HCT116 (cell line): ENCODE data around the gene KLHDC10. TPM values are rescaled to one million over a fixed set of nuclear protein-coding genes. Genes with fewer than 3 reads are reported as not detected.

Source experiments
- ATAC-seq: fragments of 200-7000 bp; cut with Tn5 transposase; 2 replicates; pipeline ENCODE4 v1.9.1; 2020; ENCODE audit warnings: mild to moderate bottlenecking, moderate library complexity
- BruUV-seq: library from RNA; stranded (reverse); fragments of 400-500 nt; replicated peaks from 2 replicates; lab custom pipeline; 2021; lab: Mats Ljungman, UMichigan
- CTCF ChIA-PET: fragments of 300-600 bp; sonication (Branson Sonifier 250); formaldehyde crosslinking; loops from one replicate; lab custom pipeline; 2021; ENCODE audit warnings: antibody characterized with exemption; lab: Charles Lee
- POLR2A ChIA-PET: fragments of 300-600, 350-600 bp; sonication (Branson Sonifier 250); formaldehyde crosslinking; loops from one replicate; lab custom pipeline; 2021; ENCODE audit warnings: antibody characterized with exemption; lab: Charles Lee
- RAD21 ChIA-PET, 2 experiments: fragments of 300-600 bp; sonication (Branson Sonifier 250); formaldehyde crosslinking; loops; one replicate each; lab custom pipeline; 2023; ENCODE audit warnings: low total read pairs in 2 of 2; ENCODE audit not compliant: uncharacterized antibody in 2 of 2, unreplicated experiment in 2 of 2, low non-redundant PET in 1 of 2; lab: Charles Lee
- DNase-seq: peaks from one replicate; pipeline ENCODE4 v3.0.0-alpha.2; 2010; ENCODE audit warnings: low read depth, low spot score
- H2AFZ ChIP-seq: fragments of 200-600 bp; shearing (Covaris generic), sonication (generic); 2 replicates; pipeline ENCODE4 v1.6.1; 2017; ENCODE audit warnings: low read depth, mixed run types, mixed read lengths, antibody characterized with exemption, low read length; ENCODE audit not compliant: poor library complexity, severe bottlenecking
- H3K27ac ChIP-seq: 2 replicates; pipeline ENCODE4 v1.5.1; 2012; ENCODE audit warnings: low read depth, low read length
- H3K27me3 ChIP-seq: fragments of 200-600 bp; sonication (generic); 2 replicates; pipeline ENCODE4 v1.6.1; 2016; ENCODE audit warnings: mixed run types, low read length, mixed read lengths; ENCODE audit not compliant: insufficient read depth
- H3K36me3 ChIP-seq, 2 experiments: fragments of 200-500 bp in 1 of 2; fragments of 200-600 bp in 1 of 2; sonication (Bioruptor generic) in 1 of 2; sonication (generic) in 1 of 2; 2 replicates each; pipeline versions ENCODE4 v1.5.1 to v1.6.1; 2014 to 2016; ENCODE audit warnings: low read length in 2 of 2, inconsistent platforms in 1 of 2, mixed read lengths in 1 of 2, mixed run types in 1 of 2; ENCODE audit not compliant: insufficient read depth in 2 of 2, control insufficient read depth in 1 of 2
- H3K4me1 ChIP-seq, 2 experiments: fragments of 200-600 bp in 1 of 2; sonication (generic) in 1 of 2; 2 replicates each; pipeline versions ENCODE4 v1.5.1 to v1.6.1; 2012 to 2017; ENCODE audit warnings: low read length in 2 of 2, inconsistent platforms in 1 of 2, mild to moderate bottlenecking in 1 of 2, mixed read lengths in 1 of 2, mixed run types in 1 of 2, moderate library complexity in 1 of 2; ENCODE audit not compliant: insufficient read depth in 2 of 2, control insufficient read depth in 1 of 2
- H3K4me2 ChIP-seq: fragments of 200-600 bp; sonication (generic); 2 replicates; pipeline ENCODE4 v1.6.1; 2017; ENCODE audit warnings: mixed run types, low read length, mixed read lengths
- H3K4me3 ChIP-seq, 2 experiments: fragments of 200-600 bp in 1 of 2; sonication (generic) in 1 of 2; replicated peaks in 1 of 2; 2 replicates each; pipeline ENCODE4 v1.5.1; 2011 to 2016; ENCODE audit warnings: low read length in 2 of 2, control low read depth in 1 of 2, low read depth in 1 of 2, mild to moderate bottlenecking in 1 of 2, mixed read lengths in 1 of 2, mixed run types in 1 of 2
- H3K79me2 ChIP-seq: fragments of 200-600 bp; sonication (generic); 2 replicates; pipeline ENCODE4 v1.6.1; 2017; ENCODE audit warnings: mild to moderate bottlenecking, mixed run types, low read length, moderate library complexity, mixed read lengths; ENCODE audit not compliant: insufficient read depth
- H3K9ac ChIP-seq: fragments of 200-600 bp; sonication (generic); 2 replicates; pipeline ENCODE4 v1.6.1; 2016; ENCODE audit warnings: low read length, mixed read lengths
- H3K9me2 ChIP-seq: fragments of 200-600 bp; sonication (generic), shearing (Covaris generic); 2 replicates; pipeline ENCODE4 v1.6.1; 2017; ENCODE audit warnings: mixed run types, mild to moderate bottlenecking, moderate library complexity; ENCODE audit not compliant: insufficient read depth
- H3K9me3 ChIP-seq, 2 experiments: fragments of 200-500 bp in 1 of 2; fragments of 200-600 bp in 1 of 2; sonication (Bioruptor generic) in 1 of 2; sonication (generic) in 1 of 2; 2 replicates each; pipeline ENCODE4 v1.6.1; 2014 to 2017; ENCODE audit warnings: low read length in 2 of 2, mixed read lengths in 2 of 2, inconsistent platforms in 1 of 2, low read depth in 1 of 2, mild to moderate bottlenecking in 1 of 2, mixed run types in 1 of 2, moderate library complexity in 1 of 2; ENCODE audit not compliant: control insufficient read depth in 1 of 2, insufficient read depth in 1 of 2
- H4K20me1 ChIP-seq: fragments of 200-600 bp; sonication (generic), shearing (Covaris generic); 2 replicates; pipeline ENCODE4 v1.6.1; 2017; ENCODE audit warnings: mixed run types, mild to moderate bottlenecking, moderate library complexity; ENCODE audit not compliant: insufficient read depth
- CBX3 ChIP-seq: IDR thresholded peaks from 2 replicates; pipeline ENCODE4 v1.6.1; 2012; ENCODE audit warnings: low read depth
- CEBPB ChIP-seq: IDR thresholded peaks from 2 replicates; pipeline ENCODE4 v1.6.1; 2012; ENCODE audit warnings: low read depth
- EGR1 ChIP-seq: IDR thresholded peaks from 2 replicates; pipeline ENCODE4 v1.6.1; 2012; ENCODE audit warnings: low read depth
- ELF1 ChIP-seq: IDR thresholded peaks from 2 replicates; pipeline ENCODE4 v1.6.1; 2012; ENCODE audit warnings: low read depth, borderline replicate concordance
- EZH2 ChIP-seq: fragments of 200-600 bp; sonication (generic); IDR thresholded peaks from 2 replicates; pipeline ENCODE4 v1.6.1; 2017; ENCODE audit warnings: antibody characterized with exemption, mixed run types
- EZH2phosphoT487 ChIP-seq: fragments of 200-600 bp; IDR thresholded peaks from 2 replicates; pipeline ENCODE4 v1.6.1; 2018; ENCODE audit warnings: antibody characterized with exemption, borderline replicate concordance
- FOSL1 ChIP-seq: IDR thresholded peaks from 2 replicates; pipeline ENCODE4 v1.6.1; 2012; ENCODE audit warnings: low read depth
- JUND ChIP-seq: IDR thresholded peaks from 2 replicates; pipeline ENCODE4 v1.6.1; 2012
- POLR2A ChIP-seq: IDR thresholded peaks from 2 replicates; pipeline ENCODE4 v1.7.0; 2011; ENCODE audit warnings: borderline replicate concordance; ENCODE audit not compliant: insufficient read depth, insufficient read length; ENCODE audit errors: extremely low read depth
- POLR2AphosphoS5 ChIP-seq: IDR thresholded peaks from 2 replicates; pipeline ENCODE4 v1.6.1; 2011; ENCODE audit warnings: mild to moderate bottlenecking, low read depth, low read length, moderate library complexity
- SIN3A ChIP-seq: IDR thresholded peaks from 2 replicates; pipeline ENCODE4 v1.6.1; 2012; ENCODE audit warnings: low read depth
- SP1 ChIP-seq: IDR thresholded peaks from 2 replicates; pipeline ENCODE4 v1.6.1; 2012; ENCODE audit warnings: low read depth
- SRF ChIP-seq: IDR thresholded peaks from 2 replicates; pipeline ENCODE4 v1.6.1; 2012; ENCODE audit warnings: low read depth
- TCF7L2 ChIP-seq: IDR thresholded peaks from 2 replicates; pipeline ENCODE4 v1.7.0; 2011; ENCODE audit warnings: borderline replicate concordance, inconsistent platforms; ENCODE audit not compliant: insufficient read depth, insufficient read length; ENCODE audit errors: extremely low read depth
- ZFX ChIP-seq: fragments of 450-650 bp; IDR thresholded peaks from 2 replicates; pipeline ENCODE4 v1.6.1; 2017
- ZNF274 ChIP-seq: fragments of 200-500 bp; sonication (Bioruptor generic); IDR thresholded peaks from 2 replicates; pipeline ENCODE4 v1.6.1; 2014; ENCODE audit warnings: mild to moderate bottlenecking, low read depth, low read length, inconsistent platforms
- intact Hi-C: fragments of 100-400 bp; cut with micrococcal nuclease; formaldehyde crosslinking; loops from 2 replicates; pipeline ENCODE4 v1.10.0; 2022
- total RNA-seq: library from RNA; stranded (reverse); gene quantifications from one replicate; pipeline ENCODE4 v1.2.1, GENCODE V29; 2021; ENCODE audit not compliant: unreplicated experiment
- TF ChIP-seq, protein P1 (sequence below): IDR thresholded peaks from 2 replicates; pipeline ENCODE4 v1.6.1; 2011; ENCODE audit warnings: mild to moderate bottlenecking, low read length, moderate library complexity; ENCODE audit not compliant: insufficient replicate concordance; ENCODE audit errors: extremely low read depth
- TF ChIP-seq, protein P2 (sequence below), 3 experiments: fragments of 200-600 bp in 1 of 3; sonication (generic) in 1 of 3; IDR thresholded peaks in 2 of 3; conservative IDR thresholded peaks in 1 of 3; 2 replicates each; pipeline ENCODE4 v1.5.1; 2012 to 2017; ENCODE audit warnings: low read depth in 2 of 3, low read length in 2 of 3, antibody characterized with exemption in 1 of 3, borderline replicate concordance in 1 of 3, control low read depth in 1 of 3, mild to moderate bottlenecking in 1 of 3, mixed read lengths in 1 of 3, mixed run types in 1 of 3, moderate library complexity in 1 of 3; ENCODE audit not compliant: insufficient read depth in 1 of 3
- TF ChIP-seq, protein P3 (sequence below): IDR thresholded peaks from 2 replicates; pipeline ENCODE4 v1.6.1; 2012
- TF ChIP-seq, protein P4 (sequence below): IDR thresholded peaks from 2 replicates; pipeline ENCODE4 v1.6.1; 2012; ENCODE audit warnings: low read depth

KLHDC10 gene
- total RNA-seq, 1 experiment from 2014 or later: 25.8 TPM

DNA sequence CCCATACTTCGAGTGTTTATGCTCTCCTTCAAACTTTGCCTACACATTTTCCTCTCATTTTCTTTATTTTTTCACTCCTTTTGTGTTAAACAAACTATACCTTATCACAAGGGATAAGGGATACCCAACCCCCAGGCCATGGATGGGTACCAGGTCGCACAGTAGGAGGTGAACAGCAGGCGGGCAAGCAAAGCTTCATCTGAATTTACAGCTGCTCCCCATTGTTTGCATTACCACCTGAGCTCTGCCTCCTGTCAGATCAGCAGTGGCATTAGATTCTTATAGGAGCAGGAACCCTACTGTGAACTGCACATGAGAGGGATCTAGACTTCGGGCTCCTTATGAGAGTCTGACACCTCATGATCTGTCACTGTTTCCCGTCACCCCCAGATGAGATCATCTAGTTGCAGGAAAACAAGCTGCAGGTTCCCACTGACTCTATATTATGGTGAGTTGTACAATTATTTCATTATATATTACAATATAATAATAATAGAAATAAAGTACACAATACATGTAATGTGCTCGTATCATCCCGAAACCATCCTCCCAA is 47.6 kb upstream of the KLHDC10 start:
- H2AFZ ChIP-seq: no peak overlapping the region
- H3K27me3 ChIP-seq: no peaks in the 10 kb centered on the region
- H3K4me2 ChIP-seq: no peak overlapping the region
- ATAC-seq (no peak), DNase-seq (no peak)
- no TSS peak for BruUV-seq
- TF ChIP-seq SIN3A (no peak), POLR2AphosphoS5 (no peak), TCF7L2 (no peak), ELF1 (no peak), EZH2 (no peak), EGR1 (no peak), FOSL1 (no peak), CEBPB (no peak), POLR2A (no peak), JUND (no peak), ZFX (no peak), SP1 (no peak), ZNF274 (no peak), SRF (no peak), CBX3 (no peak), EZH2phosphoT487 (no peak)
- TF ChIP-seq, protein P1, sequence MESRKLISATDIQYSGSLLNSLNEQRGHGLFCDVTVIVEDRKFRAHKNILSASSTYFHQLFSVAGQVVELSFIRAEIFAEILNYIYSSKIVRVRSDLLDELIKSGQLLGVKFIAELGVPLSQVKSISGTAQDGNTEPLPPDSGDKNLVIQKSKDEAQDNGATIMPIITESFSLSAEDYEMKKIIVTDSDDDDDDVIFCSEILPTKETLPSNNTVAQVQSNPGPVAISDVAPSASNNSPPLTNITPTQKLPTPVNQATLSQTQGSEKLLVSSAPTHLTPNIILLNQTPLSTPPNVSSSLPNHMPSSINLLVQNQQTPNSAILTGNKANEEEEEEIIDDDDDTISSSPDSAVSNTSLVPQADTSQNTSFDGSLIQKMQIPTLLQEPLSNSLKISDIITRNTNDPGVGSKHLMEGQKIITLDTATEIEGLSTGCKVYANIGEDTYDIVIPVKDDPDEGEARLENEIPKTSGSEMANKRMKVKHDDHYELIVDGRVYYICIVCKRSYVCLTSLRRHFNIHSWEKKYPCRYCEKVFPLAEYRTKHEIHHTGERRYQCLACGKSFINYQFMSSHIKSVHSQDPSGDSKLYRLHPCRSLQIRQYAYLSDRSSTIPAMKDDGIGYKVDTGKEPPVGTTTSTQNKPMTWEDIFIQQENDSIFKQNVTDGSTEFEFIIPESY: no peak
- TF ChIP-seq, protein P2, sequence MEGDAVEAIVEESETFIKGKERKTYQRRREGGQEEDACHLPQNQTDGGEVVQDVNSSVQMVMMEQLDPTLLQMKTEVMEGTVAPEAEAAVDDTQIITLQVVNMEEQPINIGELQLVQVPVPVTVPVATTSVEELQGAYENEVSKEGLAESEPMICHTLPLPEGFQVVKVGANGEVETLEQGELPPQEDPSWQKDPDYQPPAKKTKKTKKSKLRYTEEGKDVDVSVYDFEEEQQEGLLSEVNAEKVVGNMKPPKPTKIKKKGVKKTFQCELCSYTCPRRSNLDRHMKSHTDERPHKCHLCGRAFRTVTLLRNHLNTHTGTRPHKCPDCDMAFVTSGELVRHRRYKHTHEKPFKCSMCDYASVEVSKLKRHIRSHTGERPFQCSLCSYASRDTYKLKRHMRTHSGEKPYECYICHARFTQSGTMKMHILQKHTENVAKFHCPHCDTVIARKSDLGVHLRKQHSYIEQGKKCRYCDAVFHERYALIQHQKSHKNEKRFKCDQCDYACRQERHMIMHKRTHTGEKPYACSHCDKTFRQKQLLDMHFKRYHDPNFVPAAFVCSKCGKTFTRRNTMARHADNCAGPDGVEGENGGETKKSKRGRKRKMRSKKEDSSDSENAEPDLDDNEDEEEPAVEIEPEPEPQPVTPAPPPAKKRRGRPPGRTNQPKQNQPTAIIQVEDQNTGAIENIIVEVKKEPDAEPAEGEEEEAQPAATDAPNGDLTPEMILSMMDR (IDR thresholded peaks at IDR 0.05 in 2 of 3, conservative IDR thresholded peaks at IDR 0.05 in 1 of 3; ENCODE audit: borderline replicate concordance in 1 of 3, insufficient read depth in 1 of 3, low read depth in 2 of 3, low read length in 2 of 3): no peak
- TF ChIP-seq, protein P3, sequence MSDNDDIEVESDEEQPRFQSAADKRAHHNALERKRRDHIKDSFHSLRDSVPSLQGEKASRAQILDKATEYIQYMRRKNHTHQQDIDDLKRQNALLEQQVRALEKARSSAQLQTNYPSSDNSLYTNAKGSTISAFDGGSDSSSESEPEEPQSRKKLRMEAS: no peak
- TF ChIP-seq, protein P4, sequence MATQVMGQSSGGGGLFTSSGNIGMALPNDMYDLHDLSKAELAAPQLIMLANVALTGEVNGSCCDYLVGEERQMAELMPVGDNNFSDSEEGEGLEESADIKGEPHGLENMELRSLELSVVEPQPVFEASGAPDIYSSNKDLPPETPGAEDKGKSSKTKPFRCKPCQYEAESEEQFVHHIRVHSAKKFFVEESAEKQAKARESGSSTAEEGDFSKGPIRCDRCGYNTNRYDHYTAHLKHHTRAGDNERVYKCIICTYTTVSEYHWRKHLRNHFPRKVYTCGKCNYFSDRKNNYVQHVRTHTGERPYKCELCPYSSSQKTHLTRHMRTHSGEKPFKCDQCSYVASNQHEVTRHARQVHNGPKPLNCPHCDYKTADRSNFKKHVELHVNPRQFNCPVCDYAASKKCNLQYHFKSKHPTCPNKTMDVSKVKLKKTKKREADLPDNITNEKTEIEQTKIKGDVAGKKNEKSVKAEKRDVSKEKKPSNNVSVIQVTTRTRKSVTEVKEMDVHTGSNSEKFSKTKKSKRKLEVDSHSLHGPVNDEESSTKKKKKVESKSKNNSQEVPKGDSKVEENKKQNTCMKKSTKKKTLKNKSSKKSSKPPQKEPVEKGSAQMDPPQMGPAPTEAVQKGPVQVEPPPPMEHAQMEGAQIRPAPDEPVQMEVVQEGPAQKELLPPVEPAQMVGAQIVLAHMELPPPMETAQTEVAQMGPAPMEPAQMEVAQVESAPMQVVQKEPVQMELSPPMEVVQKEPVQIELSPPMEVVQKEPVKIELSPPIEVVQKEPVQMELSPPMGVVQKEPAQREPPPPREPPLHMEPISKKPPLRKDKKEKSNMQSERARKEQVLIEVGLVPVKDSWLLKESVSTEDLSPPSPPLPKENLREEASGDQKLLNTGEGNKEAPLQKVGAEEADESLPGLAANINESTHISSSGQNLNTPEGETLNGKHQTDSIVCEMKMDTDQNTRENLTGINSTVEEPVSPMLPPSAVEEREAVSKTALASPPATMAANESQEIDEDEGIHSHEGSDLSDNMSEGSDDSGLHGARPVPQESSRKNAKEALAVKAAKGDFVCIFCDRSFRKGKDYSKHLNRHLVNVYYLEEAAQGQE: no peak
- H3K9ac ChIP-seq: no peak overlapping the region
- intact Hi-C loops: no loop called here
- H3K4me1 ChIP-seq: peaks cover 0 to 9% of the 10 kb centered on the region in 2 experiments; a peak in 3 of 4 replicates
- no peak overlapping the region for H3K4me3 ChIP-seq
- H3K36me3 ChIP-seq: peaks cover 26 to 53% of the 10 kb centered on the region in 2 experiments; a peak in 3 of 4 replicates
- H3K9me3 ChIP-seq: no peaks in the 10 kb centered on the region
- no peak overlapping the region for H3K27ac ChIP-seq
- RAD21 ChIA-PET: no interaction called here
- H4K20me1 ChIP-seq: no peaks in the 10 kb centered on the region
- no peaks in the 10 kb centered on the region for H3K9me2 ChIP-seq
- no peaks in the 10 kb centered on the region for H3K79me2 ChIP-seq
- CTCF ChIA-PET: no interaction called here
- POLR2A ChIA-PET: no interaction called here
